Hepatocyte (in vitro differentiated cells): ENCODE data around the gene SPO11.

Experiments used
- CTCF ChIP-seq: fragments of 200-600 bp; sonication (generic); IDR thresholded peaks from 2 replicates; pipeline ENCODE4 v1.5.1; 2016; ENCODE audit warnings: antibody characterized with exemption, mild to moderate bottlenecking; ENCODE audit not compliant: poor library complexity
- EZH2 ChIP-seq: fragments of 200-600 bp; sonication (generic); IDR thresholded peaks from 2 replicates; pipeline ENCODE4 v1.6.1; 2016; ENCODE audit warnings: antibody characterized with exemption, mild to moderate bottlenecking, borderline replicate concordance

DNA sequence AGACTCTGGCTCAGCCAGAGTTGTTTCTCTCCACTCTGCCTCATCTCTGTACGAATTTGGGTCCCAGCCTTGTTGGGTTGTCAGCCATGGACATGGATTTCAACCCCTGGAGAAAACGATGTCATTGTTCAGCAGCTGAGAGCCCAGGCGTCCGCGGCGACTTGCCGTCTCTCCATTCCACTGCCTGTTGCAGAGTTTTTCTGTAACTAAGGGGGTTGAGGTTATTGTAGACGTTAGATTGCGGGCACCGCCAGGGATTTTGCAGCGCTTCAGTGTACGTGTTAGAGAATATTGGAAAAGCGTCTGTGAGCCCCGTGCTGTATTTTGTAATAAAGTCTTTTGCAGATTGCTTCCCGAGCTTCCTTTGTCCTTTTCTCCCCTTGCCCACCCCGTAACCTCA is 48.5 kb downstream of the SPO11 start:
- TF ChIP-seq CTCF: no peak
- no peak for TF ChIP-seq EZH2
